ENCODE results near the gene DPEP1. TPM values are rescaled to one million over a fixed set of nuclear protein-coding genes. Genes with fewer than 3 reads are reported as not detected.

Gene DPEP1
- total RNA-seq, 4 donors from 2014 or later = 1.3 to 4.0 (median 1.4) TPM; not detected in 1

DNA sequence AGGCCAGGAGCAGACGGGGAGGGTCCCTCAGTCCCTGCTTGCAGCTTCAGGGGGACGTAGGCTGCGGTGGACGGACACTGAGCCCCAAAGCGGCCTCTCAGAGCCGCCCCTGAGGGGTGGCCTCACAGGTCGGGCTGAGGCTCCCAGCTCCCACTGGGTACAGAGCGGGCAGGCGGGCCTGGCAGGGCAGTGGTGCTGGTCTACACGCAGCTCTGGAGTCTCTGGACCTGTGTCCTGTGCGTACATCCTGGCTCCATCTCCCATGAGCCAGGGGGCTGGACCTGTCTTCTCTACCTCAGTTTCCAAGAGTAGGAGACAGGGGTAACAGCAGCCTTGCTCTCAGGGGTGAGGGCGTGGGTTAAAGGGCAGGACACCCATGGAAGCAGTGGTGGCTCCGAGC, 1.7 kb downstream of the DPEP1 start:
- WGBS, 2 donors (ENCODE audit: low coverage in 1 of 2) = 93% methylated on average over 12 of the region's 13 CpGs; no CpG with 5 or more reads in 1 of the 2 donors
- no peak overlapping the region for H3K27ac ChIP-seq
- in situ Hi-C loops (cut with MboI; ENCODE audit: low pct_ligation_motif_present in 1 of 4, low pct_unique_long_range_greater_than_20kb in 1 of 4, low sequenced_read_pairs in 3 of 4) (no loop called here), intact Hi-C loops (cut with DNase I; ENCODE audit: low total_unique reads) (no loop called here)
- H3K36me3 ChIP-seq = no peaks in the 10 kb centered on the region
- DNase-seq = no peak
- H3K27me3 ChIP-seq = peaks cover 73% of the 10 kb centered on the region
- no peak overlapping the region for H3K4me3 ChIP-seq
- no peaks in the 10 kb centered on the region for H3K9me3 ChIP-seq
- TF ChIP-seq CTCF (IDR thresholded peaks at IDR 0.05) (no peak), EP300 (IDR thresholded peaks at IDR 0.05; ENCODE audit: low read depth) (no peak), POLR2A (IDR thresholded peaks at IDR 0.05) (no peak), POLR2AphosphoS5 (IDR thresholded peaks at IDR 0.05) (no peak)
- H3K4me1 ChIP-seq = no peaks in the 10 kb centered on the region

DNA sequence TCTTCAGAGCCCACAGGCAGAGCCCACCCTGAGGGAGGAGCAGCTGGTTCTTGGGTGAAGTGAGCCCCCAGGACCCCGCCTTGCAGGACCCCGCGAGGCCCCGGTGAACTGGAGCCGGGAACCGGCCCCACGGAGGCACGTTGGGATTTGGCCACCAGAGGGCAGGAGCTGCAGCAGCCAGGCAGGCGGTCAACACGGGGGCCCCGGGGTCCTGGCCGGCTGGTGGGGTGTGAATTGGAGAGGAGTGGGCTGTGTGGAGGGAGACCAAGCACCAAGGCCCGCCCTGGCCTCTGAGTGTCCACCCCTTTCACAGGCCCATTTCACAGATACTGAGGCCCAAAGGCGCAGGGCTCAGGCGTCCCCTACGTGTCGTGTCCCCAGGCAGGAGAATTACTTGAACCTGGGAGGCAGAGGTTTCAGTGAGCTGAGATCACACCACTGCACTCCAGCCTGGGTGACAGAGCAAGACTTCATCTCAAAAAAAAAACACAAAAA, 2.2 kb downstream of the DPEP1 start:
- DNase-seq = peak; percentile 30
- no peak for TF ChIP-seq POLR2A (IDR thresholded peaks at IDR 0.05)
- TF ChIP-seq CTCF (IDR thresholded peaks at IDR 0.05) = peak; percentile 46 to 60 (median 48)
- Histone ChIP-seq H3K9me3 (no peaks in the 10 kb centered on the region), H3K36me3 (no peaks in the 10 kb centered on the region), H3K4me1 (no peaks in the 10 kb centered on the region), H3K4me3 (no peak overlapping the region), H3K27ac (no peak overlapping the region), H3K27me3 (peaks cover 73% of the 10 kb centered on the region)
- intact Hi-C loops (cut with DNase I; ENCODE audit: low total_unique reads) = no loop called here
- 29% methylated on average over 17 of the region's 17 CpGs; no CpG with 5 or more reads in 1 of the 2 donors for WGBS, 2 donors (ENCODE audit: low coverage in 1 of 2)
- in situ Hi-C loops (cut with MboI; ENCODE audit: low pct_ligation_motif_present in 1 of 4, low pct_unique_long_range_greater_than_20kb in 1 of 4, low sequenced_read_pairs in 3 of 4) = no loop called here

DNA sequence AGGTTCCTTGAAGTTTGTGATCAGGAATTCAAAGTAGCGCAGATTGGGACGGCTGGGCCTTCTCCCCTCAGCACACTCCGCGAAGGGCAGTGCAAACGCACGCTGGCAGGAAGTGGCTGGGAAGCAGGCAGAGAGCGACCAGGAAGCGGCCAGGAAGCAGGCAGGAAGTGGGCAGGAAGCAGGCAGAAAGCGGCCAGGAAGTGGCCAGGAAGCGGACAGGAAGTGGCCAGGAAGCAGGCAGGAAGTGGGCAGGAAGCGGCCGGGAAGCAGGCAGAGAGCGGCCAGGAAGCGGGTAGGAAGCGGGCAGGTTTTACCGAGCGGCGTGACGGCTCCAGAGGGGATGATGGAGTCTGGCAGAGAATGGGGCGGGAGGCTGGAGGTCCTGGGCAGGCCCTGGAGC, 3.2 kb downstream of the DPEP1 start:
- Histone ChIP-seq H3K4me1 (no peaks in the 10 kb centered on the region), H3K27ac (no peak overlapping the region), H3K36me3 (no peaks in the 10 kb centered on the region), H3K27me3 (peaks cover 74% of the 10 kb centered on the region), H3K4me3 (no peak overlapping the region), H3K9me3 (no peaks in the 10 kb centered on the region)
- TF ChIP-seq EP300 (IDR thresholded peaks at IDR 0.05; ENCODE audit: low read depth) (no peak), POLR2AphosphoS5 (IDR thresholded peaks at IDR 0.05) (no peak), CTCF (IDR thresholded peaks at IDR 0.05) (no peak), POLR2A (IDR thresholded peaks at IDR 0.05) (no peak)
- DNase-seq = no peak
- in situ Hi-C loops (cut with MboI; ENCODE audit: low pct_ligation_motif_present in 1 of 4, low pct_unique_long_range_greater_than_20kb in 1 of 4, low sequenced_read_pairs in 3 of 4) (no loop called here), intact Hi-C loops (cut with DNase I; ENCODE audit: low total_unique reads) (no loop called here)
- WGBS, 2 donors (ENCODE audit: low coverage in 1 of 2) = 61 to 78% methylated on average over 14 to 20 of the region's 20 CpGs

DNA sequence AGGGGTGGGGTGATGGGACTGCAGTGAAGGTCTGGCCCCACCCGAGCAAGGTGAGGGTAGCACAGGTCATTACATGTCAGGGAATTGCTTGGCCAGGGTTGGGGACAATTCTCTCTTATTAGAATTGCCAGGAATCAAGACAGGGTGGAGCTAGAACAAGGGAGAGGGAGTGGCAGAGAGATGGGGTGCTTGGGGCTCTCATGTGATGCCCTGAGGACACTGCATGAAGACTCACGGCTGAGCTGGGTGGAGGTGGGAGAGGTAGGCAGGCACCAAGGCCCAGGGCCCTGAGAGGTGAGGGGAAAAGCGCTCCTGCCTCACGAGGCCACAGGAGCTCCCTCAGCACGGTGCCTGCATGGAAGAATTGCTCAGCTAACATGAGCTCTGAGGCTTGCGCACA, 3.6 kb downstream of the DPEP1 start:
- Histone ChIP-seq H3K9me3 (no peaks in the 10 kb centered on the region), H3K27me3 (peaks cover 74% of the 10 kb centered on the region), H3K27ac (no peak overlapping the region), H3K4me3 (no peak overlapping the region), H3K4me1 (no peaks in the 10 kb centered on the region), H3K36me3 (no peaks in the 10 kb centered on the region)
- 55% methylated on average over 6 of the region's 6 CpGs; no CpG with 5 or more reads in 1 of the 2 donors for WGBS, 2 donors (ENCODE audit: low coverage in 1 of 2)
- DNase-seq = no peak
- TF ChIP-seq POLR2A (IDR thresholded peaks at IDR 0.05) (no peak), CTCF (IDR thresholded peaks at IDR 0.05) (no peak), EP300 (IDR thresholded peaks at IDR 0.05; ENCODE audit: low read depth) (no peak), POLR2AphosphoS5 (IDR thresholded peaks at IDR 0.05) (no peak)
- intact Hi-C loops (cut with DNase I; ENCODE audit: low total_unique reads) (no loop called here), in situ Hi-C loops (cut with MboI; ENCODE audit: low pct_ligation_motif_present in 1 of 4, low pct_unique_long_range_greater_than_20kb in 1 of 4, low sequenced_read_pairs in 3 of 4) (no loop called here)

Measured in transverse colon (tissue), 4 donors.